Suppressor macrophage (primary cell): ENCODE measurements around the gene KLHL21.
"Not testable (repeated sequence)": the region's sequence is repeated elsewhere in the genome, so short reads cannot be mapped to it uniquely, and the experiment has no call there.

Experiments
- DNase-seq, 4 experiments: peaks; one replicate each; pipeline ENCODE4 v3.0.0-alpha.2; 2020 to 2022

Gene KLHL21

GRCh38 chr1:6581561-6582305 lies 20.9 kb downstream of the KLHL21 start:
- DNase-seq, result peak; percentile 85 to 91 (median 90)

GRCh38 chr1:6580593-6581409 lies 21.9 kb downstream of the KLHL21 start:
- peak; percentile 68 to 75 (median 72) for DNase-seq

- DNase-seq, result peak; percentile 72 to 85 (median 74)
Observed at GRCh38 chr1:6580119-6580592, 22.5 kb downstream of the KLHL21 start.

- peak; percentile 99 to 100 (median 99) for DNase-seq
Observed at GRCh38 chr1:6579374-6580118, 23.1 kb downstream of the KLHL21 start, which contains the start of gene ZBTB48. TSS of gene ZBTB48 (plus strand) at chr1:6579994. CDS start at chr1:6580610, 616 bp downstream.

GRCh38 chr1:6578624-6579373 lies 23.9 kb downstream of the KLHL21 start:
- no peak for DNase-seq

GRCh38 chr1:6577831-6578525 lies 24.7 kb downstream of the KLHL21 start:
- DNase-seq, result no peak

GRCh38 chr1:6574818-6575217 lies 27.9 kb downstream of the KLHL21 start:
- no peak for DNase-seq

GRCh38 chr1:6574025-6574620 lies 28.5 kb downstream of the KLHL21 start:
- no peak for DNase-seq

- no peak for DNase-seq
Observed at GRCh38 chr1:6572653-6573383, 29.9 kb downstream of the KLHL21 start.

GRCh38 chr1:6570987-6571386 lies 31.7 kb downstream of the KLHL21 start:
- DNase-seq, result no peak

- no peak for DNase-seq
Observed at GRCh38 chr1:6570100-6570499, 32.6 kb downstream of the KLHL21 start.

- no peak for DNase-seq
Observed at GRCh38 chr1:6569033-6569432, 33.6 kb downstream of the KLHL21 start.

- DNase-seq, result no peak
Observed at GRCh38 chr1:6560267-6560666, 42.4 kb downstream of the KLHL21 start.

- not testable (repeated sequence) for DNase-seq
Observed at GRCh38 chr1:6559161-6559560, 43.5 kb downstream of the KLHL21 start.

- no peak for DNase-seq
Observed at GRCh38 chr1:6557597-6557996, 45.1 kb downstream of the KLHL21 start.

GRCh38 chr1:6554907-6555778 lies 47.5 kb downstream of the KLHL21 start, which contains the start of gene TAS1R1:
TSS of gene TAS1R1 (plus strand) at chr1:6555307. CDS start at chr1:6555374, 67 bp downstream.
- no peak for DNase-seq

GRCh38 chr1:6554031-6554906 lies 48.4 kb downstream of the KLHL21 start, which contains the start of gene NOL9:
TSS of gene NOL9 (minus strand) at chr1:6554513. CDS start at chr1:6554502, 11 bp downstream.
- DNase-seq, result peak; percentile 95 to 98 (median 96)

GRCh38 chr1:6547301-6547700 lies 55.4 kb downstream of the KLHL21 start:
- DNase-seq, result no peak
